Measurements from ENCODE around the gene TNS1.

DNA sequence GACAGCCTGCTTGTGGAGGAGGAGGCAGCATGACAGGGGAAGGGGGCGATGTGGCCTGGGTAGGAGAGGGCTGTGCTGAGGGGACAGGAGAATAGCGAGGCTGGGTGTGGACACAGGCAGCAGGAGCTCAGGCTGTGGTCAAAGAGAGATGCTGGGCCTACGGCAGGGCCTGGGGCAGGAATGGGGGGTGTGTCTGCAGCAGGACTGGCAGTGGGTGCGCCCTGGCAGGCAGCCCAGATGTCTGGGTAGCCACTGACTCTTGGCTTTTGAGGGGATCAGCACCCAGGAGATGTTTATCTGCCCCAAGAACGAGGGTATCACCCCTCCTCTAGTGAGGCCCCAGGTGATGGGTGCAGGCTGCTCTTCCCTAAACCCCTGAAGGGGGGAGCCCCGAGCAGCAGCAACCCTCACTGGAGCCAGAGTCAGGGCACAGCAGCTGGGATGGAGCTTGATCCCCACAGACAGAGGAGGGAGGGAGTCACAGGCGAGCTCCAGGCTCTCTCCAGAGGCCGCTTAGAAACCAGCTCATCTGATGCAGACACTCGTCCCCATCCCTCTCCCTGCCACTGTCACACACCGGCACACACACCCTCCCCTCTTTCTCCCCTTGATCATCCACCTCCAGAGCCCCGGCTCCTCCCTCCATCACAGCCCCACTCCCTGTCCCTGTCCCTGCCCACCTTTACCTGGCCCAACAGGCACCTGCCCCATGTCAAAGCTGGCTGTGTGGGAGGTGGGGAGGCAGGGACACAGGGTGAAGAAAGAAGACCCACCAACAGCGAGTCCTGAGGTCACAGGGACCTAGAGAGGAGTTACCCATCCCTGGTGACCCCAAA is 29.8 kb upstream of the TNS1 start:
- TF ChIP-seq, protein P1, sequence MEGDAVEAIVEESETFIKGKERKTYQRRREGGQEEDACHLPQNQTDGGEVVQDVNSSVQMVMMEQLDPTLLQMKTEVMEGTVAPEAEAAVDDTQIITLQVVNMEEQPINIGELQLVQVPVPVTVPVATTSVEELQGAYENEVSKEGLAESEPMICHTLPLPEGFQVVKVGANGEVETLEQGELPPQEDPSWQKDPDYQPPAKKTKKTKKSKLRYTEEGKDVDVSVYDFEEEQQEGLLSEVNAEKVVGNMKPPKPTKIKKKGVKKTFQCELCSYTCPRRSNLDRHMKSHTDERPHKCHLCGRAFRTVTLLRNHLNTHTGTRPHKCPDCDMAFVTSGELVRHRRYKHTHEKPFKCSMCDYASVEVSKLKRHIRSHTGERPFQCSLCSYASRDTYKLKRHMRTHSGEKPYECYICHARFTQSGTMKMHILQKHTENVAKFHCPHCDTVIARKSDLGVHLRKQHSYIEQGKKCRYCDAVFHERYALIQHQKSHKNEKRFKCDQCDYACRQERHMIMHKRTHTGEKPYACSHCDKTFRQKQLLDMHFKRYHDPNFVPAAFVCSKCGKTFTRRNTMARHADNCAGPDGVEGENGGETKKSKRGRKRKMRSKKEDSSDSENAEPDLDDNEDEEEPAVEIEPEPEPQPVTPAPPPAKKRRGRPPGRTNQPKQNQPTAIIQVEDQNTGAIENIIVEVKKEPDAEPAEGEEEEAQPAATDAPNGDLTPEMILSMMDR (IDR thresholded peaks at IDR 0.05; ENCODE audit: insufficient read depth, low read depth, low read length) = no peak
- no peak for TF ChIP-seq EZH2 (IDR thresholded peaks at IDR 0.05; ENCODE audit: insufficient read depth, low read length)
